C4-2B (cell line): ENCODE measurements around the gene DNM3.

Experiments used
- CTCF ChIP-seq: fragments of 450-650 bp; conservative IDR thresholded peaks from 2 replicates; pipeline ENCODE4 v1.5.1; 2017; ENCODE audit warnings: mild to moderate bottlenecking
- ZFX ChIP-seq: fragments of 450-650 bp; IDR thresholded peaks from 2 replicates; pipeline ENCODE4 v1.6.1; 2017

- no peak for TF ChIP-seq CTCF
- TF ChIP-seq ZFX = no peak
Observed at GRCh38 chr1:172112576-172112975, 271.3 kb downstream of the DNM3 start.
